ENCODE measurements around the gene REXO4. TPM values are rescaled to one million over a fixed set of nuclear protein-coding genes. Genes with fewer than 3 reads are reported as not detected.

The REXO4 gene
- total RNA-seq, 4 donors from 2014 or later: 6.4 to 25.0 (median 20.2) TPM

DNA sequence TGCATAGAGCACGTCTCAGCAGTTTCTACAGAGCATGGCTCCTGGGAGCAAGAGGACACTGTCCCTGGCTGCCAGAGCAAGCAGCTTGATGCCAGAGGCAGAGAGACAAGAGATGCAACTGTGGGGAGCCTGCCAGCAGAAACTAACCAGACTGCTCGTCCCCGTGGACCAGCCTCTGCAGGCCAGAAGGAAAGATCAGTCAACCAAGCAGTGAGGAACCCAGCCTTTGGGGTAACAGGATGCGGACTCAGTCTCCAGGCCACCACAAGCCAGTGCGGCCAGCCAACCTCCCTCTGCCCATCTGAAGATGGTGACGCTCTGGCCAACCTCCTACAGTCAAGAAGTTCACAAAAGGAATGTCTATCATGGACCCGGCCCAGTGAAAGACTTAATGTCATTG lies 45.7 kb downstream of the REXO4 start:
- Histone ChIP-seq H3K4me3 (no peak overlapping the region), H3K4me1 (peaks cover 14 to 52% of the 10 kb centered on the region in 2 donors), H3K36me3 (no peaks in the 10 kb centered on the region), H3K27ac (no peak overlapping the region), H3K9me3 (no peaks in the 10 kb centered on the region), H3K27me3 (no peaks in the 10 kb centered on the region)
- intact Hi-C loops (cut with DNase I; ENCODE audit: low total_unique reads): no loop called here
- no peak for TF ChIP-seq POLR2A (IDR thresholded peaks at IDR 0.05)
- TF ChIP-seq, protein P1, sequence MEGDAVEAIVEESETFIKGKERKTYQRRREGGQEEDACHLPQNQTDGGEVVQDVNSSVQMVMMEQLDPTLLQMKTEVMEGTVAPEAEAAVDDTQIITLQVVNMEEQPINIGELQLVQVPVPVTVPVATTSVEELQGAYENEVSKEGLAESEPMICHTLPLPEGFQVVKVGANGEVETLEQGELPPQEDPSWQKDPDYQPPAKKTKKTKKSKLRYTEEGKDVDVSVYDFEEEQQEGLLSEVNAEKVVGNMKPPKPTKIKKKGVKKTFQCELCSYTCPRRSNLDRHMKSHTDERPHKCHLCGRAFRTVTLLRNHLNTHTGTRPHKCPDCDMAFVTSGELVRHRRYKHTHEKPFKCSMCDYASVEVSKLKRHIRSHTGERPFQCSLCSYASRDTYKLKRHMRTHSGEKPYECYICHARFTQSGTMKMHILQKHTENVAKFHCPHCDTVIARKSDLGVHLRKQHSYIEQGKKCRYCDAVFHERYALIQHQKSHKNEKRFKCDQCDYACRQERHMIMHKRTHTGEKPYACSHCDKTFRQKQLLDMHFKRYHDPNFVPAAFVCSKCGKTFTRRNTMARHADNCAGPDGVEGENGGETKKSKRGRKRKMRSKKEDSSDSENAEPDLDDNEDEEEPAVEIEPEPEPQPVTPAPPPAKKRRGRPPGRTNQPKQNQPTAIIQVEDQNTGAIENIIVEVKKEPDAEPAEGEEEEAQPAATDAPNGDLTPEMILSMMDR (IDR thresholded peaks at IDR 0.05): no peak
- DNase-seq: no peak

DNA sequence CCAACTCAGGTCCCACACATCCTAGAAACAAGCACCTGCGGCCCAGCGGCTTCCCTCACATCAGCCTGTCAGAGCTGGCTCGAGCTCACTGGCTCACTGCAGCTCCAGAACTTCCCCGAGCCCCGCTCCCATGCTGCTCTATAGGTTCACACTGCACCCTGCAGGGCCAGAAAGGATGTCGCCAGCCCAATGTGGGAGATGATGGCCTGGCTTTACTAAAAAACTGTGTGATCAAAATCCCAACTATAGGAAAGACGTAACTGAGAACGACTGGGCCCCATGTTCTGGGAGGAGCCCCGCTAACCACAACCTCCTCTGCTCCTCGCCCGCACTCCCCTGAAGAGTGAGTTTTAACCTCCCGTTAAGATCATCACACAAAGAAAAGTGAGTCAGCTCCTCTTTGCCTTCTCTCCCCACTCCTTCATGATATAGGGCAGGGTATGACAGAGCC lies 46.5 kb downstream of the REXO4 start:
- Histone ChIP-seq H3K36me3 (no peaks in the 10 kb centered on the region), H3K27me3 (no peaks in the 10 kb centered on the region), H3K4me1 (peaks cover 14 to 52% of the 10 kb centered on the region in 2 donors), H3K9me3 (no peaks in the 10 kb centered on the region), H3K27ac (no peak overlapping the region), H3K4me3 (no peak overlapping the region)
- DNase-seq: no peak
- intact Hi-C loops (cut with DNase I; ENCODE audit: low total_unique reads): no loop called here
- TF ChIP-seq, protein P1 (IDR thresholded peaks at IDR 0.05): no peak
- TF ChIP-seq POLR2A (IDR thresholded peaks at IDR 0.05): no peak

DNA sequence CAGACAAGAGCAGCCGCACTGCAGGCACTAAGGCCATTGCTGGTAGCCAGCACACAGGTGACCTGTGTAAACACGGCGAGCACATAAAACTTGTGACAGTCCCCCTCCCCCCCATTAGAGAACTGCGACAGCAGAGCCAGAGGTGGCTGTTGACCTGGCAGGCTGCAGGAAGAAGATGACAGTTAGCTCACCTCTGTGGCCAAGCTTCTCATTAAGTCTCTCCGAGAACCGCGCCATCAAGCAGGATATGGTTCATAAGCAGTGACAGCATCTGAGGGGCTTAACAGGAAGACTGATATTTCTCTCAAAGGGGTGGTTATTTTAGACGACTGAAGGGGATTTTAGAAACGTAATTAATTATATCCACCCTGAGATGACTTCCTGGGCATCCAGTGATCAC lies 47.1 kb downstream of the REXO4 start:
- Histone ChIP-seq H3K36me3 (no peaks in the 10 kb centered on the region), H3K4me1 (peaks cover 14 to 52% of the 10 kb centered on the region in 2 donors), H3K9me3 (no peaks in the 10 kb centered on the region), H3K4me3 (no peak overlapping the region), H3K27me3 (no peaks in the 10 kb centered on the region), H3K27ac (no peak overlapping the region)
- intact Hi-C loops (cut with DNase I; ENCODE audit: low total_unique reads): no loop called here
- TF ChIP-seq, protein P1 (IDR thresholded peaks at IDR 0.05): no peak
- TF ChIP-seq POLR2A (IDR thresholded peaks at IDR 0.05): no peak
- no peak for DNase-seq

DNA sequence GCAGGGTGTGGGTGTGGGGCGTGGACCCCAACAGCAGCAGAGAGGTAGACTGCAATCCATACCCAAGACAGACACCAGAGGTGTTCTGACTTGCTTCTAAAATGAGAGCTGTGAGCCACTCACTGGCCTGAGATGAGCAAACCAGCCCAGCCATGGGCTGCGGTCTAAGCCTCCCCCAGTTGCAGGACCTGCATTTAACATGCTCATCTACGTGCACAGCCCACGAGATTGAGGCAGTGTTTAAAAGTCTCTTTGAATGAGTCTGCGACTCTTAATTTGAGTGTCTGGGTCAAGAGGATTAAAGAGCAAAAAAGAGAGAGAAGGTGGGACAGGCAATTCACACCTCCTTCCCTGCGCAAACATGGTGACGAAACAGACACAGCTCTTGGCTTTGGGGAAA lies 47.9 kb downstream of the REXO4 start:
- Histone ChIP-seq H3K27me3 (no peaks in the 10 kb centered on the region), H3K36me3 (no peaks in the 10 kb centered on the region), H3K9me3 (no peaks in the 10 kb centered on the region), H3K4me3 (no peak overlapping the region), H3K4me1 (peaks cover 14 to 52% of the 10 kb centered on the region in 2 donors), H3K27ac (no peak overlapping the region)
- intact Hi-C loops (cut with DNase I; ENCODE audit: low total_unique reads): no loop called here
- no peak for DNase-seq
- no peak for TF ChIP-seq POLR2A (IDR thresholded peaks at IDR 0.05)
- TF ChIP-seq, protein P1 (IDR thresholded peaks at IDR 0.05): no peak

DNA sequence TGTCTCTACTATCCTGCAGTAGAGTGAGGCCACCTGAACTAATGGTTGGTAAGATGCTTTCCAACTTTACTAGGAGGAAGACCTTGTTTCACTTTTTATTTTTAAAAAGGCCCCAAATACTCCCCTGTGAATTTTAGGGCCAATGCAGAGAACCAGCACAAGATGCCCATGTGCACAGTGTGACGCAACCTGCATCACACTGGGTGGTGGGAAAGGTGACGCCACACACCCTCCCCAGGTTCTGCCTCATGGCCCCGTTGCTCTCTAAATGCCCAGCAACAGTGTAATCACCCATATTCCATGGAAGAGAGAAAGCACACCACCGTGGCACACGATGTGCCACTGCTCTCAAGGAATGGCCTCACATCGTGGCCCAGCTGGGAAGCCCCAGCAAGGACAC lies 48.4 kb downstream of the REXO4 start:
- DNase-seq: no peak
- Histone ChIP-seq H3K27me3 (no peaks in the 10 kb centered on the region), H3K36me3 (no peaks in the 10 kb centered on the region), H3K4me3 (no peak overlapping the region), H3K9me3 (no peaks in the 10 kb centered on the region), H3K4me1 (peaks cover 14 to 52% of the 10 kb centered on the region in 2 donors), H3K27ac (no peak overlapping the region)
- TF ChIP-seq POLR2A (IDR thresholded peaks at IDR 0.05): no peak
- TF ChIP-seq, protein P1 (IDR thresholded peaks at IDR 0.05): no peak
- intact Hi-C loops (cut with DNase I; ENCODE audit: low total_unique reads): no loop called here
